GM12878 (cell line): ENCODE data around the gene PKP2. TPM values are rescaled to one million over a fixed set of nuclear protein-coding genes. Genes with fewer than 3 reads are reported as not detected.

Experiments used
- ATAC-seq: fragments of 200-7000 bp; cut with Tn5 transposase; 3 replicates; pipeline ENCODE4 v1.9.1; 2020; ENCODE audit warnings: mild to moderate bottlenecking, moderate library complexity
- BruUV-seq: library from RNA; stranded (reverse); fragments of 400-500 nt; replicated peaks from 2 replicates; lab custom pipeline; 2021; lab: Mats Ljungman, UMichigan
- CTCF ChIA-PET: fragments of 300-600 bp; sonication (Branson Sonifier 250); formaldehyde crosslinking; extraction: SDS; loops from one replicate; lab custom pipeline; 2021; ENCODE audit warnings: inconsistent platforms; lab: Yijun Ruan, JAX
- POLR2A ChIA-PET: fragments of 350-600 bp; formaldehyde crosslinking; extraction: SDS; loops from one replicate; lab custom pipeline; 2021; ENCODE audit warnings: inconsistent platforms; lab: Charles Lee
- RAD21 ChIA-PET: fragments of 300-600 bp; sonication (Branson Sonifier 250); formaldehyde crosslinking; loops from one replicate; lab custom pipeline; 2023; ENCODE audit warnings: antibody characterized with exemption; ENCODE audit not compliant: unreplicated experiment; lab: Charles Lee
- SMC1A ChIA-PET: fragments of 300-600 bp; sonication (Branson Sonifier 250); formaldehyde crosslinking; loops from one replicate; lab custom pipeline; 2023; ENCODE audit not compliant: unreplicated experiment, uncharacterized antibody; lab: Charles Lee
- DNase-seq: peaks from one replicate; pipeline ENCODE4 v3.0.0-alpha.2; 2011; ENCODE audit warnings: low read depth, low spot score
- FAIRE-seq: peaks from 3 replicates; lab custom pipeline; 2011; peaks lifted over from hg19 to GRCh38; lab: Jason Lieb, UNC
- H2AFZ ChIP-seq: 2 replicates; pipeline ENCODE4 v1.6.0; 2011; ENCODE audit warnings: low read depth, low read length, control low read depth; ENCODE audit not compliant: control insufficient read depth
- H3K27ac ChIP-seq: 2 replicates; pipeline ENCODE4 v1.5.1; 2011; ENCODE audit warnings: control low read depth; ENCODE audit not compliant: control insufficient read depth, insufficient read depth
- H3K27me3 ChIP-seq, 2 experiments: replicated peaks in 1 of 2; 2 replicates each; pipeline versions ENCODE4 v1.6.0 to v1.6.1; 2011; ENCODE audit warnings: low read length in 1 of 2; ENCODE audit not compliant: control insufficient read depth in 2 of 2, insufficient read depth in 2 of 2
- H3K36me3 ChIP-seq, 2 experiments: 2 replicates each; pipeline ENCODE4 v1.5.1; 2011; ENCODE audit warnings: low read length in 1 of 2; ENCODE audit not compliant: control insufficient read depth in 2 of 2, insufficient read depth in 2 of 2
- H3K4me1 ChIP-seq: 2 replicates; pipeline ENCODE4 v1.6.1; 2011; ENCODE audit warnings: mild to moderate bottlenecking, low read length, moderate library complexity, mixed read lengths; ENCODE audit not compliant: control insufficient read depth, insufficient read depth
- H3K4me2 ChIP-seq: 2 replicates; pipeline ENCODE4 v1.6.0; 2011; ENCODE audit warnings: control low read depth; ENCODE audit not compliant: control insufficient read depth, insufficient read depth
- H3K4me3 ChIP-seq: fragments of 200-600 bp; sonication (generic); 2 replicates; pipeline ENCODE4 v1.5.1; 2016
- H3K79me2 ChIP-seq: 2 replicates; pipeline ENCODE4 v1.6.0; 2011; ENCODE audit warnings: low read length; ENCODE audit not compliant: control insufficient read depth, insufficient read depth
- H3K9ac ChIP-seq: 2 replicates; pipeline ENCODE4 v1.8.0; 2011; ENCODE audit warnings: low read length, control low read depth, mixed read lengths; ENCODE audit not compliant: control insufficient read depth, insufficient read depth
- H3K9me3 ChIP-seq: replicated peaks from 3 replicates; pipeline ENCODE4 v1.5.1; 2011; ENCODE audit warnings: mild to moderate bottlenecking, low read length; ENCODE audit not compliant: control insufficient read depth, insufficient read depth
- H4K20me1 ChIP-seq: 2 replicates; pipeline ENCODE4 v1.6.0; 2011; ENCODE audit not compliant: control insufficient read depth, insufficient read depth
- CUX1 ChIP-seq: IDR thresholded peaks from 2 replicates; pipeline ENCODE4 v1.6.1; 2012; ENCODE audit warnings: improper control_type of control experiment, low read depth, low read length; ENCODE audit not compliant: insufficient replicate concordance
- DPF2 ChIP-seq: fragments of 450-650 bp; IDR thresholded peaks from 2 replicates; pipeline ENCODE4 v1.6.1; 2017; ENCODE audit warnings: mild to moderate bottlenecking
- KDM1A ChIP-seq: fragments of 200-600 bp; sonication (generic); IDR thresholded peaks from 2 replicates; pipeline ENCODE4 v1.6.1; 2016; ENCODE audit warnings: borderline replicate concordance
- MEF2A ChIP-seq: IDR thresholded peaks from 2 replicates; pipeline ENCODE4 v1.6.1; 2011; ENCODE audit warnings: low read depth, mild to moderate bottlenecking, low read length, moderate library complexity; ENCODE audit not compliant: insufficient read depth
- NFXL1 ChIP-seq: fragments of 450-650 bp; IDR thresholded peaks from 2 replicates; pipeline ENCODE4 v1.6.1; 2017; ENCODE audit warnings: antibody characterized with exemption, mild to moderate bottlenecking, borderline replicate concordance
- NRF1 ChIP-seq: conservative IDR thresholded peaks from 2 replicates; pipeline ENCODE4 v1.6.1; 2011; ENCODE audit warnings: mild to moderate bottlenecking, low read depth, low read length, improper control_type of control experiment
- RELB ChIP-seq: fragments of 450-650 bp; IDR thresholded peaks from 2 replicates; pipeline ENCODE4 v1.6.1; 2017; ENCODE audit warnings: low read depth, mild to moderate bottlenecking, moderate library complexity
- SMARCA5 ChIP-seq: fragments of 450-650 bp; IDR thresholded peaks from 2 replicates; pipeline ENCODE4 v1.6.1; 2017; ENCODE audit warnings: mild to moderate bottlenecking
- TAF1 ChIP-seq: IDR thresholded peaks from 2 replicates; pipeline ENCODE4 v1.6.1; 2011; ENCODE audit warnings: mild to moderate bottlenecking, low read depth, low read length, borderline replicate concordance
- TCF7 ChIP-seq: IDR thresholded peaks from 2 replicates; pipeline ENCODE4 v1.6.1; 2014; ENCODE audit warnings: antibody characterized with exemption, borderline replicate concordance
- YY1 ChIP-seq: IDR thresholded peaks from 2 replicates; pipeline ENCODE4 v1.6.1; 2011; ENCODE audit warnings: low read depth, mild to moderate bottlenecking, low read length
- WGBS: methylation state at CpG from one replicate; pipeline ENCODE4 v1.1.6; 2016; ENCODE audit warnings: low lambda C conversion rate; ENCODE audit not compliant: insufficient replicate concordance, insufficient coverage; ENCODE audit errors: missing lambda C conversion rate; 5-methylcytosine and 5-hydroxymethylcytosine counted together
- in situ Hi-C: fragments of 300-500 bp; cut with MboI; formaldehyde crosslinking; loops from 9 replicates; pipeline ENCODE4 v1.14.3; 2018; ENCODE audit warnings: mixed read lengths
- intact Hi-C: fragments of 100-400 bp; cut with micrococcal nuclease; formaldehyde crosslinking; loops from one replicate; pipeline ENCODE4 v1.14.2; 2022; ENCODE audit not compliant: unreplicated experiment
- polyA plus RNA-seq, 11 experiments: library from polyadenylated mRNA; depleted of rRNA in 4 of 11; unstranded in 6 of 11; stranded (reverse) in 5 of 11; fragments of >200 nt; fragmentation: Nextera tagmentation in 4 of 11; fragmentation: Illumina TruSeq in 1 of 11; extraction: Ambion mirVana in 4 of 11; extraction: Trizol in 1 of 11; gene quantifications; 1 replicate in 1 of 11; 2 replicates in 10 of 11; pipeline versions ENCODE4 v1.2.1 to v1.2.3, GENCODE V29; 2011 to 2016; ENCODE audit warnings: inconsistent platforms in 2 of 11, missing spikeins in 2 of 11, low read depth in 1 of 11
- total RNA-seq, 4 experiments: library from RNA; depleted of rRNA in 3 of 4; stranded (reverse); fragments of >200 nt in 3 of 4; fragmentation: Illumina TruSeq in 1 of 4; extraction: Trizol in 1 of 4; gene quantifications; 2 replicates each; pipeline versions ENCODE4 v1.2.1 to v1.2.3, GENCODE V29; 2013 to 2021

Gene PKP2
- total and polyA plus RNA-seq, 10 of the 15 experiments (the other 5 are each of a cell fraction or from before 2014, with no cell fraction given) = 0.02 to 4.1 (median 0.07) TPM; not detected in 4

- TF ChIP-seq TAF1 = peak; percentile 81; the same call in 1 of the 2 replicates
Observed at GRCh38 chr12:32755654-32756475, 140.7 kb downstream of the PKP2 start, which contains the start of gene YARS2 (continued).

GRCh38 chr12:32755051-32755653, 141.4 kb downstream of the PKP2 start:
- in situ Hi-C loops = loop anchor here (5.0 to 25.0 kb wide), 4 partner anchors 157 to 1607 kb away; partner anchors contain the start of gene ALG10
- H3K4me1 ChIP-seq = no peaks in the 10 kb centered on the region
- H2AFZ ChIP-seq = peak overlapping the region; percentile 84
- H3K9me3 ChIP-seq = no peaks in the 10 kb centered on the region
- peak overlapping the region; percentile 92 for H3K4me2 ChIP-seq
- H3K36me3 ChIP-seq = peaks cover 0 to 4% of the 10 kb centered on the region in 2 experiments; a peak in 1 of 4 replicates
- CTCF ChIA-PET = interaction anchor here (0.6 to 5.0 kb wide), 69 partner anchors 10 to 1475 kb away, joined by 3 to 110 read pairs (median 4); partner anchors contain the start of genes ALG10, DNM1L and ETFBKMT
- DNase-seq (peak; percentile 49), FAIRE-seq (peak; percentile 68), ATAC-seq (peak; percentile 83)
- H3K79me2 ChIP-seq = peaks cover 22% of the 10 kb centered on the region
- peak overlapping the region; percentile 89 for H3K27ac ChIP-seq
- H4K20me1 ChIP-seq = no peaks in the 10 kb centered on the region
- RAD21 ChIA-PET = interaction anchor here (0.5 to 4.8 kb wide), 44 partner anchors 10 to 1457 kb away, joined by 3 to 82 read pairs (median 4); partner anchors contain the start of genes ALG10, DNM1L and ETFBKMT
- no peaks in the 10 kb centered on the region for H3K27me3 ChIP-seq
- POLR2A ChIA-PET = interaction anchor here (0.8 to 1.6 kb wide), 6 partner anchors 10 to 1267 kb away, joined by 3 to 21 read pairs (median 5); partner anchors contain the start of genes ALG10 and DNM1L
- BruUV-seq = TSS peak; percentile 52
- WGBS = 2% methylated on average over 40 of the region's 40 CpGs
- SMC1A ChIA-PET = interaction anchor here (0.6 to 4.9 kb wide), 44 partner anchors 11 to 1280 kb away, joined by 3 to 67 read pairs (median 4); partner anchors contain the start of genes ALG10 and DNM1L
- H3K4me3 ChIP-seq = peak overlapping the region; percentile 77
- intact Hi-C loops = loop anchor here (1.0 to 10.0 kb wide), 3 partner anchors 300 to 1102 kb away; no protein-coding TSS in a partner anchor
- H3K9ac ChIP-seq = peak overlapping the region; percentile 93
- TF ChIP-seq RELB = no peak
- no peak for TF ChIP-seq CUX1
- peak; percentile 77; the same call in 1 of the 2 replicates for TF ChIP-seq YY1
- no peak for TF ChIP-seq NFXL1
- no peak for TF ChIP-seq KDM1A
- TF ChIP-seq MEF2A = no peak
- no peak for TF ChIP-seq NRF1
- no peak for TF ChIP-seq DPF2
- no peak for TF ChIP-seq TCF7
- peak; percentile 94 for TF ChIP-seq SMARCA5
